ENCODE results near the gene TNFAIP8L3.
"Not testable (repeated sequence)": the region's sequence is repeated elsewhere in the genome, so short reads cannot be mapped to it uniquely, and the experiment has no call there.

TNFAIP8L3 gene
- 1.9 to 107 (median 20.5) reads per million in 17 experiments for total RNA-seq

GRCh38 chr15:51094606-51095569, at the start of gene TNFAIP8L3:
Gene TNFAIP8L3, minus strand, starts transcription at chr15:51094906. Its CDS starts 311 bp downstream, at chr15:51094595.
- DNase-seq = peak; percentile 14 to 72 (median 46)

- DNase-seq = peak in 2 of 4 experiments; percentile 28 to 48
Observed at GRCh38 chr15:51144021-51144532, 49.4 kb upstream of the TNFAIP8L3 start.

GRCh38 chr15:51140347-51140746, 45.6 kb upstream of the TNFAIP8L3 start:
- DNase-seq = not testable (repeated sequence)

GRCh38 chr15:51139091-51139490, 44.4 kb upstream of the TNFAIP8L3 start:
- DNase-seq = no peak

GRCh38 chr15:51137880-51138430, 43.2 kb upstream of the TNFAIP8L3 start:
- DNase-seq = no peak

- no peak for DNase-seq
Observed at GRCh38 chr15:51137024-51137423, 42.3 kb upstream of the TNFAIP8L3 start.

- DNase-seq = no peak
Observed at GRCh38 chr15:51135276-51135675, 40.6 kb upstream of the TNFAIP8L3 start.

GRCh38 chr15:51134416-51135199, 39.9 kb upstream of the TNFAIP8L3 start:
- DNase-seq = no peak

GRCh38 chr15:51133140-51133765, 38.5 kb upstream of the TNFAIP8L3 start:
- DNase-seq = no peak

GRCh38 chr15:51132384-51133139, 37.9 kb upstream of the TNFAIP8L3 start:
- peak; percentile 60 to 70 (median 69) for DNase-seq

- no peak for DNase-seq
Observed at GRCh38 chr15:51131596-51132290, 37.0 kb upstream of the TNFAIP8L3 start.

GRCh38 chr15:51130344-51130743, 35.6 kb upstream of the TNFAIP8L3 start:
- no peak for DNase-seq

- no peak for DNase-seq
Observed at GRCh38 chr15:51129535-51130188, 35.0 kb upstream of the TNFAIP8L3 start.

GRCh38 chr15:51128701-51129100, 34.0 kb upstream of the TNFAIP8L3 start:
- no peak for DNase-seq

GRCh38 chr15:51126842-51127241, 32.1 kb upstream of the TNFAIP8L3 start:
- peak; percentile 45 to 71 (median 61) for DNase-seq

GRCh38 chr15:51123002-51123401, 28.3 kb upstream of the TNFAIP8L3 start:
- not testable (repeated sequence) for DNase-seq

GRCh38 chr15:51121631-51122225, 27.0 kb upstream of the TNFAIP8L3 start:
- no peak for DNase-seq

- peak; percentile 72 to 90 (median 82) for DNase-seq
Observed at GRCh38 chr15:51121118-51121517, 26.4 kb upstream of the TNFAIP8L3 start.

- no peak for DNase-seq
Observed at GRCh38 chr15:51119120-51119519, 24.4 kb upstream of the TNFAIP8L3 start.

- no peak for DNase-seq
Observed at GRCh38 chr15:51117270-51117669, 22.6 kb upstream of the TNFAIP8L3 start.
